Amniotic epithelial cell (primary cell): Measurements from ENCODE around the gene LRRC45.

ENCODE experiments used
- DNase-seq: peaks from one replicate; pipeline ENCODE4 v3.0.0-alpha.2; 2010; ENCODE audit warnings: low read depth

Gene LRRC45

GRCh38 chr17:82063424-82064415 lies 40.6 kb downstream of the LRRC45 start:
- DNase-seq: no peak

GRCh38 chr17:82064433-82065192 lies 41.5 kb downstream of the LRRC45 start:
- no peak for DNase-seq

DNA sequence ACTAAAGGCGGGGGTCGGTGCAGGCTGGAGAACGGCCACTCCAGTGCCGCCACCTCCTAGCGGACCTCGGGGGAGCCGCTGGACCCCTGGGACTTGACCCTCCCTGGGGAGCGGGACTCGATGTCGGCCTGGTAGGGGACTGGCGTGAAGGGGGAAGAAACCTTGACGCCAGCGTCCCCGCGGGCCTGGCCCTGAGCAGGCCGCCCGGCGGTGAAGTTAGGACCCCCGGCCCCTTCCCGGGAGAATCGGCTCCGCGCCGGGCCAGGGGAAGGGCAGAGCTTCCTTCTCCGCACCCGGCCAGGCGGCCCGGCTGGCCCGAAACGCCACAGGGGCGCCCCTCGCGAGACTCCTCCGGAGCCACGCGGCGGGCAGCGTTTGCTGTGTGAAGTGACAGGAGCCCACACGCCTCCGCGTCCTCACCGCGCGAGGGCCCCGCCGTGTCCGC lies 42.1 kb downstream of the LRRC45 start:
- peak; percentile 11 for DNase-seq

GRCh38 chr17:82065638-82066303 lies 42.7 kb downstream of the LRRC45 start, which contains the start of gene DUS1L:
Gene DUS1L (minus strand): TSS chr17:82065804. CDS start chr17:82065059, 745 bp downstream.
- peak; percentile 44 for DNase-seq

DNA sequence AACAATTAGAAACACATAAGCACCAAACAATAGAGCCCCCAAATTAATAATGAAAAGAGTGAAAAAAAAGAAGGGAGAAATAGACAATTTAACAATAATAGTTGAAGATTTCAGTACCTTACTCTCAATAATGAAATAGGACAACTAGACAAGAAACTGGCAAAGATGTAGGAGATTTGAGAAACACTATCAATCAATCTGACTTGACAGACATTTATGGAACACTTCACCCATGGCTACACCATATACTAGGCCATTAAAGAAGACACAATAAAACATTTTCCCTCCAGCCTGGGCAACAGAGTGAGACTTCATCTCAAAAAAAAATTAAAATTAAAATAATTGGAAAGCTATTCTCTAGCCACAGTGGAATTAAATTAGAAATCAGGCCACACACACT lies 47.5 kb downstream of the LRRC45 start:
- no peak for DNase-seq

- DNase-seq: no peak
Measured at GRCh38 chr17:82072827-82073226, 49.7 kb downstream of the LRRC45 start.

DNA sequence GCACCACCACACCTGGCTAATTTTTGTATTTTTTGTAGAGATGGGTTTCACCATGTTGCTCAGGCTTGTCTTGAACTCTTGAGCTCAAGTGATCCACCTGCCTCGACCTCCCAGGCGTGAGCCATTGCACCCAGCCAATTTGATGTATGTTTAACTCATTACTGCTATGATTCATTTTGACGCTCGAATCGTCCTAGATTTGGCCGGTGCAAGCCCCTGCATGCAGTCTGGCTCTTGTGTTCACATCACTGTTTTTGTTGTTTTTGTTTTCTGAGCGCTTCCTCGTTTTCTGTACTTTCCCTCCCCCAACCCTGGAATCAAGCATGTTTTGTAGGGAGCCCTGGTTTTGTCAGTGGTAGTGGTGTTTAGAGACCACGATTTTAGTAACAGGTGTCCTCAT lies 50.3 kb downstream of the LRRC45 start:
- DNase-seq: no peak

GRCh38 chr17:82076018-82076784 lies 53.1 kb downstream of the LRRC45 start:
- DNase-seq: peak; percentile 58

DNA sequence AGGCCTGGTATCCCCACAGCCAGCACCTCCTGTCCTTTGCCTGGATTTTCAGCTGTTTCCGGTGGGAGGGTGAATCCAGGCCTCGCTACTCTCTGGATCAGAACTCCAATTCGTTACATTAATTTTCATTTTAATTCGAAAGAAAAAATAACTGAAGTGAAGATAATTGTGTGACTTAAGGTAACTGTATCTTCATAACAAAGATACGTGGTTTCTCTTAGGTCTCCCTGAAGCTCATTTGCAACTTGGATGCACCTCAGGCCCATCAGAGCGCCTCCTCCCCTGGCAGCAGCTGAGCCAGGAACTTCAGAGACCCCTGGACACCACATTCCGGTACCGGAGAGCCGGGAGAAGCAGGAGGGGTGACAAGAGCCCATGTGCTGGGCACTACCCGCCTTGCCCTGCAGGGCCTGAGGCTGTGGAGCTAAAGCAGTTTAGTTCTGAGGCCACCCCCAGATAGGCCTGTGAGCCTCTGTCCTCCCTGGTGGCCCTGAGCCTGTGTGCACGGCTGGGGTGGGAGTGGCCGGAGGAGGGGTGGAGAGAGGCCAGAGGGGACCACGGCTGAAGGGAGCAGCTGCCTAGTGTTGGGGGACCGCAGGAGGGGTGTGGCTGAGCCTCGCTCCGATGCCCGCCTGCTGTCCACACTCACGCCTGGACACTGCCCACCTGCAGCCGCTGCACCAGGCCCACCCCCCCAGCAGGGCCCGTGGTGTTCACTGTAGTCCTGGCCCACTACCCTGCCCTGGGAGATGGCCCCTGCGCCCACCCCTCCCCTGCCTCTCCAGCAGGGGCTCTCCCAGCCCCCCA lies 53.9 kb downstream of the LRRC45 start:
- DNase-seq: no peak

DNA sequence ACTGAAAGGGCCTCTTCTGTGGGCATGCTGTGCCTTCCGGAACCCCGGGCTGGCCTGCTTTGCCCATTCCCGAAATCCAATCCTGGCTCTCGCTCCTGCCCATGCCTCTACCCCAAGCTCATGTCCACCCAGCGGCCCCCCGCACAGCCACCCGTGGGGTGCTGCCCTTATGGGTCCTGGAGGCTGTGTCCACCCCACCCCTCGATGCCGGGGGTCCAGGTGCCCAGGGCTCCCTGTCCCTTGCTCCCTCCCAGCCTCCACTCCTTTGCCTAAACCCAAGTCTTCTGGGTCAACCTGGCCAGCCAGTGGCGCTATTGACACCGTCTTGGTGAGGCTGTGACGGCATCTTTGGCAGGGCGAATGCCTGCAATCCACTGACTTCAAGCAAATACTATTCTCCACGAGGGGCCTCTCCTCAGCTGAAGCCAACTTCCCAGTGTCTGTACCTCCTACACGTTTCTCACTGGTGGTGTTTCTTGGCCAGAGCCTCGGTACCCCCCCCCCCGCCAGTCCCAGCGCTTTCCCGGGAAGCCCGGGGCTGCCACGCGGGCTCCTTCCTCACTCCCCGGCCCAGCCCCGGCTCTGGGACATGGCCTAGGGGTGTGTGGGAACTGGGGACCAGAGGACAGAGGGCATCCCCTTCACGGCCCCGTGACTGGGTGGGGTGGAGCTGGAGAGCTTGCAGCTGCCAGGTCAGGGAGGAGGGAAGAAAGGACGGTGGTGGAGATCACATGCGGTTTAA lies 54.7 kb downstream of the LRRC45 start:
- peak; percentile 21 for DNase-seq

GRCh38 chr17:82078433-82078832 lies 55.3 kb downstream of the LRRC45 start:
- no peak for DNase-seq

- no peak for DNase-seq
Measured at GRCh38 chr17:82079001-82079677, 56.0 kb downstream of the LRRC45 start.

GRCh38 chr17:82080048-82080788 lies 57.1 kb downstream of the LRRC45 start:
- DNase-seq: no peak
